ENCODE results near the gene TDRD3. TPM values are rescaled to one million over a fixed set of nuclear protein-coding genes. Genes with fewer than 3 reads are reported as not detected.
A peak's percentile ranks its signal among the peaks of the same experiment; 100 is the strongest.

Gene TDRD3
- total RNA-seq, 6 experiments from 2014 or later, result 11.5 to 13.3 (median 12.3) TPM

DNA sequence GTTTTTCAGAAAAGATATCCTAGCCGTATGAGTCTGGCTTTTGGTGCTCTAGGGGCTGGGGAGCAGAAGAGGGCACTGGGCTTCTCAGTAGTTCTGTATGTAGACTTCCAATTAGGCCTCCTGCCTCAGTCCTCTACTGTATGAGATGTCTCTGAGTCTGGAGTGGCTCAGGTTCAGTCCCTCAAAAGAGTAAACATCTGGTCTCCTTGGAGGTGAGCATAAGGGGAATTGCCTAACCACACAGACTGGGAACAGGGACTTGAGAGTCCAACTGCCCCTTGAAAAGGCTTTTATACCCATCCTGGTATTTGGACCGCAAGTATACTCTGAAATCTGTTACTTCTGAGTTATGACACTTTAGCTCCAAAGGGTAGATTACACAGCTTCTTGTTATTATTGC, 214.5 kb downstream of the TDRD3 start:
- H3K4me1 Mint-ChIP-seq (ENCODE audit: low read depth), result no peaks in the 10 kb centered on the region
- H3K27ac Mint-ChIP-seq, result no peak overlapping the region
- TF ChIP-seq, protein P1, sequence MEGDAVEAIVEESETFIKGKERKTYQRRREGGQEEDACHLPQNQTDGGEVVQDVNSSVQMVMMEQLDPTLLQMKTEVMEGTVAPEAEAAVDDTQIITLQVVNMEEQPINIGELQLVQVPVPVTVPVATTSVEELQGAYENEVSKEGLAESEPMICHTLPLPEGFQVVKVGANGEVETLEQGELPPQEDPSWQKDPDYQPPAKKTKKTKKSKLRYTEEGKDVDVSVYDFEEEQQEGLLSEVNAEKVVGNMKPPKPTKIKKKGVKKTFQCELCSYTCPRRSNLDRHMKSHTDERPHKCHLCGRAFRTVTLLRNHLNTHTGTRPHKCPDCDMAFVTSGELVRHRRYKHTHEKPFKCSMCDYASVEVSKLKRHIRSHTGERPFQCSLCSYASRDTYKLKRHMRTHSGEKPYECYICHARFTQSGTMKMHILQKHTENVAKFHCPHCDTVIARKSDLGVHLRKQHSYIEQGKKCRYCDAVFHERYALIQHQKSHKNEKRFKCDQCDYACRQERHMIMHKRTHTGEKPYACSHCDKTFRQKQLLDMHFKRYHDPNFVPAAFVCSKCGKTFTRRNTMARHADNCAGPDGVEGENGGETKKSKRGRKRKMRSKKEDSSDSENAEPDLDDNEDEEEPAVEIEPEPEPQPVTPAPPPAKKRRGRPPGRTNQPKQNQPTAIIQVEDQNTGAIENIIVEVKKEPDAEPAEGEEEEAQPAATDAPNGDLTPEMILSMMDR (IDR thresholded peaks at IDR 0.05), result no peak
- no peaks in the 10 kb centered on the region for H3K36me3 Mint-ChIP-seq (ENCODE audit: low read depth)
- H3K4me3 Mint-ChIP-seq, result no peak overlapping the region
- no peak for DNase-seq
- H3K9me3 Mint-ChIP-seq, result no peaks in the 10 kb centered on the region
- peaks cover 16% of the 10 kb centered on the region for H3K27me3 Mint-ChIP-seq (ENCODE audit: insufficient read depth)

GRCh38 chr13:60612593-60612992, 215.6 kb downstream of the TDRD3 start:
- Mint-ChIP-seq H3K36me3 (ENCODE audit: low read depth) (no peaks in the 10 kb centered on the region), H3K4me3 (no peak overlapping the region), H3K27ac (no peak overlapping the region), H3K9me3 (no peaks in the 10 kb centered on the region), H3K27me3 (ENCODE audit: insufficient read depth) (peaks cover 16% of the 10 kb centered on the region), H3K4me1 (ENCODE audit: low read depth) (no peaks in the 10 kb centered on the region)
- DNase-seq, result no peak
- TF ChIP-seq, protein P1 (IDR thresholded peaks at IDR 0.05), result no peak

GRCh38 chr13:60613080-60613479, 216.1 kb downstream of the TDRD3 start:
- H3K4me3 Mint-ChIP-seq, result no peak overlapping the region
- no peak for DNase-seq
- TF ChIP-seq, protein P1 (IDR thresholded peaks at IDR 0.05), result no peak
- no peaks in the 10 kb centered on the region for H3K36me3 Mint-ChIP-seq (ENCODE audit: low read depth)
- no peak overlapping the region for H3K27ac Mint-ChIP-seq
- peaks cover 18% of the 10 kb centered on the region for H3K27me3 Mint-ChIP-seq (ENCODE audit: insufficient read depth)
- no peaks in the 10 kb centered on the region for H3K9me3 Mint-ChIP-seq
- no peaks in the 10 kb centered on the region for H3K4me1 Mint-ChIP-seq (ENCODE audit: low read depth)

GRCh38 chr13:60617991-60618733, 221.1 kb downstream of the TDRD3 start:
- H3K27ac Mint-ChIP-seq, result no peak overlapping the region
- peak; percentile 30 for DNase-seq
- no peaks in the 10 kb centered on the region for H3K36me3 Mint-ChIP-seq (ENCODE audit: low read depth)
- no peak overlapping the region for H3K4me3 Mint-ChIP-seq
- peaks cover 13% of the 10 kb centered on the region for H3K27me3 Mint-ChIP-seq (ENCODE audit: insufficient read depth)
- H3K4me1 Mint-ChIP-seq (ENCODE audit: low read depth), result no peaks in the 10 kb centered on the region; the same call in 1 of the 2 replicates
- H3K9me3 Mint-ChIP-seq, result no peaks in the 10 kb centered on the region
- TF ChIP-seq, protein P1 (IDR thresholded peaks at IDR 0.05), result peak; percentile 71

- Mint-ChIP-seq H3K4me1 (ENCODE audit: low read depth) (no peaks in the 10 kb centered on the region; the same call in 1 of the 2 replicates), H3K27ac (no peak overlapping the region), H3K36me3 (ENCODE audit: low read depth) (no peaks in the 10 kb centered on the region), H3K4me3 (no peak overlapping the region), H3K9me3 (no peaks in the 10 kb centered on the region), H3K27me3 (ENCODE audit: insufficient read depth) (peaks cover 11% of the 10 kb centered on the region)
- TF ChIP-seq, protein P1 (IDR thresholded peaks at IDR 0.05), result no peak
- no peak for DNase-seq
Observed at GRCh38 chr13:60619461-60619860, 222.4 kb downstream of the TDRD3 start.
